LNCaP clone FGC (cell line): ENCODE measurements around the gene TMED7.

Experiments
- DNase-seq: peaks from one replicate; pipeline ENCODE4 v3.0.0-alpha.2; 2011; ENCODE audit warnings: low read depth
- H3K4me3 ChIP-seq: 2 replicates; pipeline ENCODE4 v1.5.1; 2011; ENCODE audit warnings: mild to moderate bottlenecking, low read depth, low read length, control low read depth
- CTCF ChIP-seq: IDR thresholded peaks from 2 replicates; pipeline ENCODE4 v1.5.1; 2012; ENCODE audit warnings: mild to moderate bottlenecking; ENCODE audit not compliant: control insufficient read depth, insufficient read depth; ENCODE audit errors: extremely low read depth

Gene TMED7

GRCh38 chr5:115599924-115600323 lies 25.9 kb downstream of the TMED7 start:
- H3K4me3 ChIP-seq = no peak overlapping the region
- DNase-seq = no peak
- TF ChIP-seq CTCF = no peak

GRCh38 chr5:115599502-115599901 lies 26.3 kb downstream of the TMED7 start:
- TF ChIP-seq CTCF = no peak
- DNase-seq = no peak

GRCh38 chr5:115594128-115595047 lies 31.4 kb downstream of the TMED7 start:
- DNase-seq = no peak
- H3K4me3 ChIP-seq = no peak overlapping the region
- no peak for TF ChIP-seq CTCF

More at GRCh38 chr5:115599502-115599901, 26.3 kb downstream of the TMED7 start:
- no peak overlapping the region for H3K4me3 ChIP-seq

GRCh38 chr5:115589043-115589442 lies 36.8 kb downstream of the TMED7 start:
- H3K4me3 ChIP-seq = no peak overlapping the region
- peak; percentile 75 for DNase-seq
- TF ChIP-seq CTCF = no peak

GRCh38 chr5:115588640-115589039 lies 37.2 kb downstream of the TMED7 start:
- no peak overlapping the region for H3K4me3 ChIP-seq
- no peak for TF ChIP-seq CTCF
- no peak for DNase-seq

- H3K4me3 ChIP-seq = no peak overlapping the region
- no peak for DNase-seq
- TF ChIP-seq CTCF = peak; percentile 40; the same call in 1 of the 2 replicates
Observed at GRCh38 chr5:115586525-115587146, 39.2 kb downstream of the TMED7 start.
